Cardiac muscle cell (in vitro differentiated cells and primary cell): ENCODE results near the gene TEX38. TPM values are rescaled to one million over a fixed set of nuclear protein-coding genes. Genes with fewer than 3 reads are reported as not detected.

ENCODE experiments used
- DNase-seq, 2 donors: peaks; one replicate each; pipeline versions ENCODE4 v3.0.0 to v3.0.0-alpha.2; 2010 to 2017; ENCODE audit warnings: low read depth in 1 of 2, low spot score in 1 of 2
- H3K27ac ChIP-seq: fragments of 200-600 bp; sonication (generic); 2 replicates; pipeline ENCODE4 v1.5.1; 2016
- H3K27me3 ChIP-seq: fragments of 200-600 bp; sonication (generic); 2 replicates; pipeline ENCODE4 v1.6.0; 2016; ENCODE audit warnings: control low read depth
- H3K36me3 ChIP-seq: fragments of 200-600 bp; sonication (generic); 2 replicates; pipeline ENCODE4 v1.5.1; 2016; ENCODE audit warnings: control low read depth
- H3K4me1 ChIP-seq: fragments of 200-600 bp; sonication (generic); 2 replicates; pipeline ENCODE4 v1.8.1; 2017; ENCODE audit warnings: low read depth, mild to moderate bottlenecking, mixed run types
- H3K4me3 ChIP-seq: fragments of 200-600 bp; sonication (generic); 2 replicates; pipeline ENCODE4 v1.5.1; 2016; ENCODE audit warnings: mild to moderate bottlenecking
- H3K9me3 ChIP-seq: fragments of 200-600 bp; sonication (generic); 2 replicates; pipeline ENCODE4 v1.5.1; 2017; ENCODE audit warnings: low read depth, mild to moderate bottlenecking, control low read depth
- polyA plus RNA-seq: library from polyadenylated mRNA; unstranded; fragments of >200 nt; fragmentation: Nextera tagmentation; extraction: Ambion mirVana; gene quantifications from 2 replicates; pipeline ENCODE4 v1.2.1, GENCODE V29; 2016
- total RNA-seq: library from RNA; depleted of rRNA; stranded (reverse); fragments of >200 nt; gene quantifications from 2 replicates; pipeline ENCODE4 v1.2.3, GENCODE V29; 2016
- TF ChIP-seq, protein P1 (sequence below): IDR thresholded peaks from 2 replicates; pipeline ENCODE4 v1.5.1; 2012; ENCODE audit warnings: low read depth, mild to moderate bottlenecking, low read length

Gene TEX38
- total and polyA plus RNA-seq, 2 experiments from 2014 or later = 1.2 to 1.4 TPM

DNA sequence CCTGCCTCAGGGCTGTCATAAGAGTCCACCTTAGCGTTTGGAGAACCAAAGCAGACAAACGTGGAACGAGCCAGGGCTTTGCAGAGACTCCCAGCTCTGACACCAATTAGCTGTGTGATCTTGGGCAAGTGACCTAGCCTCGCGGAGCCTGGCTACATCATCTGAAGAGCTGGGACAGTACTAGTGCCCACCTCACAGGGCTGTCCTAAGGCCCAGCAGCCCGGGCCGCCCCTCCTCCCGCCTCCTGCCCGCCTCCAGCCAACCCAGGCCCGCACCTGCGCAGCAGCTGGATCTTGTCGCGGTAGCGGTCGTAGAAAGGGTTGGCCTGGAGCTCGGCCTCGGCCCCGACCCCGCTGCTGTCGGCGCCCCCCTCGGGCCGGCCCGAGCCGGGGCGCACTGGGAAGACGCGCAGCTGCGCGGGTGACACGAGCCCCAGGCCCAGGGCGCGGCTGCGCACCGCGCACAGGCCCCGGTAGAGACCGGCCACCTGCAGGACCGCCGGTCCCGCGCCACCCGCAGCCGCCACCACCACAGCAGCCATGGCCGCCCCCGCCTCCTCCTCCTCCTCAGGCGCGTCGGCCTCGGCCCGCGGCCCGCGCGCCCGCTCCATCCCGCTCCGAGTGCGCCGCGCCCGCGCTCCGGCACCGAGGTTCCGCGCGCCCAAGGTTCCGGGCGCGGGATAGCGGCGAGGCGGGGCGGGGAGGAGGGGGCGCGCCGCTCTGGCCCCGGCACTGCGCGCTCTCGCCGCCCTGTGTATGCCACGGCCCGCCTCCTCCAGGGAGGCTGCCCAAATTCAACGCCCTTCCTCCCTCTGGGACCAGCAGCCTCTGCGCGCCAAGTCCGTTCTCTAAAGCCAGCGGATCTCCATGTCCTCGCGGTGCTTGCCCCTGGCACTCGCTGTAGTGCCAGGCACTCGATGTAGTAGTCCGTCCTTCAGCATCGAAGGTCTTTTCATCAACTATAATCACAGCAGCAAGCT lies 3.6 kb upstream of the TEX38 start, which contains the start of gene ATPAF1:
Gene ATPAF1, minus strand, starts transcription at position 583 of the 979 bp plus-strand sequence. Its CDS starts 42 bp downstream, at position 541.
- TF ChIP-seq, protein P1, sequence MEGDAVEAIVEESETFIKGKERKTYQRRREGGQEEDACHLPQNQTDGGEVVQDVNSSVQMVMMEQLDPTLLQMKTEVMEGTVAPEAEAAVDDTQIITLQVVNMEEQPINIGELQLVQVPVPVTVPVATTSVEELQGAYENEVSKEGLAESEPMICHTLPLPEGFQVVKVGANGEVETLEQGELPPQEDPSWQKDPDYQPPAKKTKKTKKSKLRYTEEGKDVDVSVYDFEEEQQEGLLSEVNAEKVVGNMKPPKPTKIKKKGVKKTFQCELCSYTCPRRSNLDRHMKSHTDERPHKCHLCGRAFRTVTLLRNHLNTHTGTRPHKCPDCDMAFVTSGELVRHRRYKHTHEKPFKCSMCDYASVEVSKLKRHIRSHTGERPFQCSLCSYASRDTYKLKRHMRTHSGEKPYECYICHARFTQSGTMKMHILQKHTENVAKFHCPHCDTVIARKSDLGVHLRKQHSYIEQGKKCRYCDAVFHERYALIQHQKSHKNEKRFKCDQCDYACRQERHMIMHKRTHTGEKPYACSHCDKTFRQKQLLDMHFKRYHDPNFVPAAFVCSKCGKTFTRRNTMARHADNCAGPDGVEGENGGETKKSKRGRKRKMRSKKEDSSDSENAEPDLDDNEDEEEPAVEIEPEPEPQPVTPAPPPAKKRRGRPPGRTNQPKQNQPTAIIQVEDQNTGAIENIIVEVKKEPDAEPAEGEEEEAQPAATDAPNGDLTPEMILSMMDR = no peak
- peaks cover 18% of the 10 kb centered on the region for H3K36me3 ChIP-seq
- H3K4me1 ChIP-seq = peaks cover 3% of the 10 kb centered on the region
- H3K4me3 ChIP-seq = peak within 1 kb of the TSS; percentile 81
- H3K9me3 ChIP-seq = no peaks in the 10 kb centered on the region
- peak within 1 kb of the TSS; percentile 22 for H3K27ac ChIP-seq
- H3K27me3 ChIP-seq = no peaks in the 10 kb centered on the region
- DNase-seq = peak; percentile 79 to 83

DNA sequence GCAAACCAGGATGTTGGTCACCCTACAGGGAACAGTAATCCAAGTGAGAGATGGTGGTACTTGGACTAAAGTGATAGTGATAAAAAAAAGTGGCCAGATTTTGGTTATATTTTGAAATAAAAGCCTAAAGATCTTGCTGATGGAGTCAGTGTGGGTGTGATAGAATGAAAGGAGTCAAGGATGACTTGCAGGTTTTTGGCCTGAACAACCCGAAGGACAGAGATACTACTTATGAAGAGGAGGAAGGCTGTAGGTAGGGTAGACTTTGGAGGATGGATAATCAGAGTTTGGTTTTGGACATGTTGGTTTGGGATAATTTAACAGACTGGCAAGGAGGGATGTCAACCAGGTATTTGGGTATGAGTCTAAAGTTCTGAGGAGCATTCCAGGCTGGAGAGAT lies 1.5 kb upstream of the TEX38 start:
- TF ChIP-seq, protein P1 = no peak
- Histone ChIP-seq H3K4me3 (no peak overlapping the region), H3K27me3 (no peaks in the 10 kb centered on the region), H3K4me1 (peaks cover 3% of the 10 kb centered on the region), H3K9me3 (no peaks in the 10 kb centered on the region), H3K36me3 (peaks cover 3% of the 10 kb centered on the region), H3K27ac (no peak overlapping the region)
- no peak for DNase-seq

DNA sequence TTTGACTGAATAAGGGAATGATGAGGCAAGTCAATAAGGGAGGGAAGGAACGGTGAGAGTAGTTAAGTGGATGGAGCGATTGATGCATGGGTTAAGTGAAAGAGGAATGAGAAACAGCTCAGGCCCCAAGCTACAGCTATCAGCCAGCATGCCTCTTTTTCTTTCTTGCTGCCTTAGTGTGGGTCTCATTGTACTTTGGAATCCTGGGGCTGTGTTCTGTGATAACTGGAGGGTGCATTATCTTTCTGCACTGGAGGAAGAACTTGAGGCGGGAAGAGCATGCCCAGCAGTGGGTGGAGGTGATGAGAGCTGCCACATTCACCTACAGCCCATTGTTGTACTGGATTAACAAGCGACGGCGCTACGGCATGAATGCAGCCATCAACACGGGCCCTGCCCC lies 1.0 kb downstream of the TEX38 start:
- no peaks in the 10 kb centered on the region for H3K27me3 ChIP-seq
- H3K4me3 ChIP-seq = no peak overlapping the region
- DNase-seq = peak in 1 of 2 donors; percentile 22
- peaks cover 3% of the 10 kb centered on the region for H3K4me1 ChIP-seq
- H3K27ac ChIP-seq = peak overlapping the region; percentile 59
- H3K9me3 ChIP-seq = no peaks in the 10 kb centered on the region
- TF ChIP-seq, protein P1 = no peak
- peaks cover 6% of the 10 kb centered on the region for H3K36me3 ChIP-seq

DNA sequence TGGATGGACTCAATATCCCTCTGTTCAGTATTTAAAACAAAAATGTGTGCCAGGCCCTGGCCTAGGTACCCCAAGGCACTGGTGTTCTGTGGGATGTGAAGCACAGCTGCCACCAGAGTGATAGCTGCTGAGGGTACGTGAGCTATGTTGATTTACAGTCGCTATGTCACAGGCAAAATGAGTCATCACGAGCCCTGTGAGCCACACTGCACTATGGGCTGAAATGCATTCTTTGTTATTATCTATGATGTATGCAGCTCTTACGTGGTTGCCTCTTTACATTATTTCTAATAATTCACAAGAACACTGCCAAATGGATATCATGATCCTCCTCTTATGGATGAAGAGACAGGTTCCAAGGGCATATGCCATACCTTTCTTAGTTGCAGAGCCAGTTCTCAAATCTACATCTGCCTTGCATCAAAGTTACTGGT lies 2.1 kb downstream of the TEX38 start:
- Histone ChIP-seq H3K4me1 (peaks cover 3% of the 10 kb centered on the region), H3K27me3 (no peaks in the 10 kb centered on the region), H3K36me3 (peaks cover 6% of the 10 kb centered on the region), H3K27ac (no peak overlapping the region), H3K4me3 (no peak overlapping the region), H3K9me3 (no peaks in the 10 kb centered on the region)
- TF ChIP-seq, protein P1 = no peak
- DNase-seq = peak in 1 of 2 donors; percentile 33

DNA sequence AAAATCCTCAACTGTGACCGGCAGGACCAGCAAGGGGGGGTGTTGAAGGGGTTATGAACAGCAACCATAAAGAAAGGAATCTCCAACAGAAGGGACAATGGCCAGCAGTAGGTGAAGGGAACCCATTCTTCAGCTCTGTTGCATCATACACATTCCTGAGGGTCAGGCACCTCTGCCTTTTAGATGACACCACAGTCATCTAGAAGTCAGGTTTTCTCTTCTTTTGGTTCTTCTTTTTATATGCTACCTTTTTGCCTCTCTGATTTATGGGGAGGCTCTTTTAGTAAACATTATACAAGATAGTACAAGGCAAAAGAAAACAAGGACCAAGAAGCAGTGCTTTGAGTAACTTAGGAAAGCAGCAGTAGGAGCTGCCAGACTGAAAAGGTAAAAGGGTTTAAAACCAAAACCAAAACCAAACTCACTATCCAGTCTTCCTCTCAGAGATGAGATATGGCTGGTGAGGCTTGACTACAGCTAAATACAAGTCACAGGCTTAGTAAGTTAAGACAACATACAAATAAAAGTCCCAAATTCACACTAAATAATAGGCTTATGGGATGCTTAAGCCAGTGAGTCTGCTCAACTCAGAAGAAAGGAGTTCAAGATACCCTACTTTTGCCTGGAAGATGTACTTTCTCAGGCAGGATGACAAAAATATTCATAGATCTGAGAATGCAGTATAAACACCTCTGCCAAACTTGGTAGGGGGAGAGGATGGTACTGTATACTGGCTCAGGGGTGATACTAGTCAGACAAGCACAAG lies 4.1 kb downstream of the TEX38 start:
- H3K27ac ChIP-seq = no peak overlapping the region

More for the DNA sequence above, 4.1 kb downstream of the TEX38 start:
- peaks cover 3% of the 10 kb centered on the region for H3K4me1 ChIP-seq
- H3K36me3 ChIP-seq = peaks cover 15% of the 10 kb centered on the region
- DNase-seq = no peak
- H3K27me3 ChIP-seq = no peaks in the 10 kb centered on the region
- H3K9me3 ChIP-seq = no peaks in the 10 kb centered on the region
- TF ChIP-seq, protein P1 = no peak
- no peak overlapping the region for H3K4me3 ChIP-seq
